GM04504 (cell line): ENCODE results near the gene RMDN2.
"Not testable (repeated sequence)": the region's sequence is repeated elsewhere in the genome, so short reads cannot be mapped to it uniquely, and the experiment has no call there.

Experiments used
- DNase-seq: peaks from one replicate; pipeline ENCODE4 v3.0.0-alpha.2; 2012; ENCODE audit warnings: low read depth

Gene RMDN2

DNA sequence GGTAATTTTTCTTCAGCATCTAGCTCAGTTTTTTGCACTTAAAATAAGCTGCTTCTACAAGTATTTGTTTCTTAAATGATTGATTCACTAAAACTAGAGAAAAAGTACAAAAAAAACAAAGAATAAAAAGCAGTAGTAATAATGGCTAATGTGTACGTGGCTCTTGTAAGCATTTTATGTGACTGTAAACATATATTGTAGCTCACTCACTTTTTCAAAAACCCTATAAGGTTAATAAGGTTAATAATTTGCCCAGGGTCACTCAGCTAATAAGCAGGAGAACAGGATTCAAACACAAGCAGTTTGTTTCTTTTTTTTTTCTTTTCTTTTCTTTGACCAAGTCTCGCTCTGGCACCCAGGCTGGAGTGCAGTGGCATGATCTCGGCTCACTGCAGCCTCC, 67.5 kb downstream of the RMDN2 start:
- no peak for DNase-seq

DNA sequence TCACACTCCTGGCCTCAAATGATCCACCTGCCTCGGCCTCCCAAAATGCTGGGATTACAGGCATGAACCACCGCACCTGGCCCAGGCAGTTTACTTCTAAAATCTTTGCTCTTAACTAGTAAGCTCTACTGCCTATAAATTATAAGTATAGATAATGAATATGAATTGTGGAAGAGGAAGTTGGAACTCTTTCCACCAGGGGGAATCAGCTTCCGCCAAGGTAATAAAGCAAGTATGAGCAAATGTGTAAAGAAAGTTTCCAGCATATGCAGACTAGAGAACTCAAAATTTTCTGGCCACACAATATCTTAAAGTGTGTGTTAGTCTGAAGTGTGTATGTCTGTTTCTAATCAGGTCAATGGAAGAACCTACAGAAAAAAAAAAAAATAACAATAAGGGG, 68.1 kb downstream of the RMDN2 start:
- DNase-seq, result no peak

DNA sequence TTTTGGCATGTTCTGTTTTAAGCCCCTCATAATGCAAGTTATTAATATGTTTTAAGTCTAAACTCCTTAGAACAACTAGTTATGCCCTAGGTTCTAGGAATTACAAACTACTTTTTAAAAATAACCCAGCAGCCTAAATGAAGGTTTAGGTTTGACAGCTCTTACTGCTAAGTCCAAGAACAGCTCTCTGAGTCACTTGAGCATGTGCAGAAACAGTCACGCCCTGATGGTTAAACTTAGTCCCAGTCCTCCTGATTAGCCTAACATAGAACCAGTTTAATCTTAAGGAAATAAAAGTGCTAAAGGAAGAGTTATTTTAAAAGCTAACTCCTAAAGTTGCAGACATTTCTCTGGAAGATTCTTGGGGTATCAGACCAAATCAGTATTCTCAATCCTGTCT, 72.5 kb downstream of the RMDN2 start:
- DNase-seq, result no peak

DNA sequence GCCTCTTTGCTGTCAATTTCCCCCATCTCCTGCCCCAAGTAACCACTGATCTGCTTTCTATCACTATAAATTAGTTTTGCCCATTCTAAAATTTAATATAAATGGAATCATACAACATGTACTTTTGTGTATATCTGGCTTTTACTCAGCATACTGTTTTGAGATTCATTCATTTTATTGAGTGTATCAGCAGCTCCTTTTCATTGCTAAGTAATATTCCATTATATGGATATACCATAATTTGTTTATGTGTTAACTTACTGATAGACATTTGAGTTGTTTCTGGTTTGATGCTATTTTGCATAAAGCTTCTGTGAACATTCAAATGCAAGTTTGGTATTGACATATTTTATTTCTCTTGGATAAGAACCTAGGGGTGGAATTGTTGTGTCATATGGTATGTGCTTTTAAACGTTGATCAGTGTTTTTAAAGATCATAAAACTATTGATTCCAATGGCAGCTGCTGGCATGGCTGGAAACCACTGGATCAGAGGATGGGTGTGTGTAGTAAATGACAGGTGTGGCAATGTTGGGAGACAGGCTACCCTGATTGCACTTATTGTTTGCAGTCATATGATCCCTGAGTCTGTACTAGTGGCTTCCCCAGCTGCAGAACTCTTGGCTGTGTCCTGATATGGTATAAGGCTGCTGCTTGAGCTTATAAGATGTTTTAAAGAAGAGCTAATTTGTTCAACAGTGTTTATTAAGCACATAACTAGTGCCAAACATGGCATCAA, 75.6 kb downstream of the RMDN2 start:
- DNase-seq, result no peak

DNA sequence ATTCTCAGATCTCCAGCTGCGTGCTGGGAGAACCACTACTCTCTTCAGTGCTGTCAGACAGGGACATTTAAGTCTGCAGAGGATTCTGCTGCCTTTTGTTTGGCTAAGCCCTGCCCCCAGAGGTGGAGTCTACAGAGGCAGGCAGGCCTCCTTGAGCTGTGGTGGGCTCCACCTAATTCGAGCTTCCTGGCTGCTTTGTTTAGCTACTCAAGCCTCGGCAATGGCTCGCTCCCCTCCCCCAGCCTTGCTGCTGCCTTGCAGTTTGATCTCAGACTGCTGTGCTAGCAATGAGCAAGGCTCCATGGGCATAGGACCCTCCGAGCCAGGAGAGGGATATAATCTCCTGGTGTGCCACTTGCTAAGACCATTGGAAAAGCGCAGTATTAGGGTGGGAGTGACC, 85.1 kb downstream of the RMDN2 start:
- DNase-seq, result not testable (repeated sequence)

DNA sequence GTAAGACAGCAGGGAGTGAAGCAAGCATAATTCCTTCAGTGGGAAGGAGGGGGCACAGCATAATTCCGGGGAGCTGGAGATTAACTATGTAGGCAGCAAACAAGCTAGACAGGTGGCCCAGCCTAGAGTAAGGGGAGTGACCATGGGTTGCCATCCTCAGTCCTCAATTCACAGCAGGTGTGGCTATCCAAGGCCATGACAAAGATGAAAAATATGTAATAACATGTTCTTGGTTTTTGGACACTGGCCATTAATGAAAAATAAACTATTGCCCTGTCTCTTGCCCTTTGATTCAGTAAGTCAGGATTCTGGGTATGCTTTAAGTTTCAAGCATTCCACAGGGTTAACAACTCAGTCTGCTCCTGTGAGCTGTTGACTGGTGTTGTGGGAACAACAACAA, 85.9 kb downstream of the RMDN2 start:
- DNase-seq, result no peak

DNA sequence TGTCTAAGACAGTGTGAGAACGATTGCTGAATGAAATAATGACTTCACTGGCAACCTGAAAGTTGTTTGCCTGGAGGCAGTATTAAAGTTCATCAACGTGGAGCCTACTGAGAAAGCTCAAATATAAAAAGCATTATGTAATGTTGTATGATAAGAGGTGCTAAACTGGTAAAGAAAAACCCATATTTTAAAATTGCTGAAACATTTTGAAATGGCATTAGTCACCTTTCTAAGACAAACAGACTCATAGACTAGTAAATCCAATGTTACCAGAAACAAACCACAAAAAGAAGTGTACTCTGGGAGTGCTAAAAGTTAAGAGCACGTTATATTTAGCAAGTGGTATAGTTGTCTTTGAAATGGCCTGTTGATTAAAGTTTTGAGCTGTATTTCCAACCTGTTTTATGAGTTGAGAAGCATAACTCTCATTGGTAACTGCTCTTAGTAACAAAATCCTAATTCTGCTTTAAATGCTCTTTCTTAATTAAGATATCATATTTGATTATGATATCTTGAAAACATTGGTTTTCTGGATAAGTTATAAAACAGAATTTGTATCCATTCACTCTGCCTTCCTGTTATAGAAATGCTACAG, 88.2 kb downstream of the RMDN2 start:
- no peak for DNase-seq

DNA sequence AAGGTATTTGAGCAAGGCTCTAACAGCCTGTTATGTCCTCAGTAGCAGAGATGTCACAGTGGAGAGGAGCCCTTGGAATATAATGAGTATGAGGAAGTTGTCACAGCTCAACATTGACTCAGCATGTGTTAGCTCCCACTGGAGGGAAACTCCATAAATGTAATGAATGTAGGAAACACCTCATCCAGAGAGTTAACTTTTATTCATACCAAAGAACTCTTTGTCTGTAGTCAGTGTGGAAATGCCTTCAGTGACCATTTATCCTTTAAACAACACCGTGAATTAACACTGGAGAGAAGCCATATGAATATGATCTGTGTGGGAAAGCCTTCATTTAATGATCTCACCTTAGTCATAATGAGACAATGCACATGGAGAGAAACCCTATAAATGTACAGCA, 91.1 kb downstream of the RMDN2 start:
- DNase-seq, result no peak

DNA sequence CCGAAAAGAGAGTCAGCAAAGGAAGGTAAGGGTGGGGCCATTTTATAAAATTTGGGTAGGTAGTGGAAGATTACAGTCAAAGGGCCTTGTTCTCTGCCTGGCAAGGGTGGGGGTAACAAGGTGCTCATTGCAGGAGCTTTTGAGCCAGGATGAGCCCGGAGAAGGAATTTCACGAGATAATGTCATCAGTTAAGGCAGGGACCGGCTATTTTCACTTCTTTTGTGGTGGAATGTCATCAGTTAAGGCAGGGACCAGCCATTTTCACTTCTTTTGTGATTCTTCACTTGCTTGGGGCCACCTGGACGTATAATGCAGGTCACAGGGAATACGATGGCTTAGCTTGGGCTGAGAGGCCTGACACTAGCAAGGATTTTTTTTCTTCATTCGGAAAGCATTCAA, 92.7 kb downstream of the RMDN2 start:
- DNase-seq, result no peak

DNA sequence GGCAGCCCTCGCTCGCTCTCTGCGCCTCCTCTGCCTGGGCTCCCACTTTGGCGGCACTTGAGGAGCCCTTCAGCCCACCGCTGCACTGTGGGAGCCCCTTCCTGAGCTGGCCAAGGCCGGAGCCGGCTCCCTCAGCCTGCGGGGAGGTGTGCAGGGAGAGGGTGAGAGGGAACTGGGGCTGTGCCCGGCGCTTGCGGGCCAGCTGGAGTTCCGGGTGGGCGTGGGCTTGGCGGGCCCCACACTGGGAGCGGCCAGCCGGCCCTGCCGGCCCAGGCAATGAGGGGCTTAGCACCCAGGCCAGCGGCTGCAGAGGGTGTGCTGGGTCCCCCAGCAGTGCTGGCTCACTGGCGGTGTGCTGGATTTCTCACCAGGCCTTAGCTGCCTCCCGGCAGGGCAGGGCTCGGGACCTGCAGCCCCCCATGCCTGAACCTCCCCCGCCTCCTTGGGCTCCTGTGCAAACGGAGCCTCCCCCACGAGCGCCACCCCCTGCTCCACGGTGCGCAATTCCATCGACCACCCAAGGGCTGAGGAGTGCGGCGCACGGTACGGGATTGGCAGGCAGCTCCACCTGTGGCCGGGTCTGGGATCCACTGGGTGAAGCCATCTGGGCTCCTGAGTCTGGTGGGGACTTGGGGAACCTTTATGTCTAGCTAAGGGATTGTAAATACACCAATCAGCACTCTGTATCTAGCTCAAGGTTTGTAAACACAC, 95.4 kb downstream of the RMDN2 start:
- DNase-seq, result not testable (repeated sequence)

DNA sequence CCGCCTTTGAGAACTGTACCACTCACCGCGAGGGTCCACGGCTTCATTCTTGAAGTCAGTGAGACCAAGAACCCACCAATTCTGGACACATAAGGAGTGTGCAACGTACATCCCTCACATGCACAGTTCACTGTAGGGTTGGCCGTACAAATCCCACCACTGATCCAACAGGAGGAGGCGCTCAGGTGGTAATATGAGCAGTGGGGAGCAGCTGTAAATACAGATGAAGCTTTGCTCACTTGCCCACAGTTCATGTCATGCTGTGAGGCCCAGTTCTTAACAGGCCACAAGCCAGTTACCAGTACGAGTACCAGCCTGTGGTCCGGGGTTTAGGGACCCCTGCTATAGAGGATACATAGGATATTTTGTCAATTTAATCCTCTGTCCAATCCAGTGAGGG, 96.5 kb downstream of the RMDN2 start:
- no peak for DNase-seq

DNA sequence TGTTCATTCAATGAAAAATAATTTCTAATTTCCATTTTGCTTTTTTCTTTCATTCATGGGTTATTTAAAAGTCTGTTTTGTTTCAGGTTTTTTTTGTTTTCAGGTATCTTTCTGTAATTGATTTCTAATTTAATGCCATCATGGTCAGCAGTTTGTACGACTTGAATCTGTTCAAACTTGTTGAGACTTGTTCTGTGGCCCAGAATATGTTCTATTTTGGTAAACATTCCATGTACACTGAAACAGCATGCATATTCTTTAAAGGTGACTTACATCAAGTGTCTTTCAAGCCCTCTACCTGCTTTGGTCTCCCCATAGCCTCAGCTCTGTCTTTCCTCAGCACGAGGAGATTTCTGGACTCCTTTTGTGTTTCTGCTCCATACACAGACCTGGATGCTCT, 101.8 kb downstream of the RMDN2 start:
- no peak for DNase-seq

DNA sequence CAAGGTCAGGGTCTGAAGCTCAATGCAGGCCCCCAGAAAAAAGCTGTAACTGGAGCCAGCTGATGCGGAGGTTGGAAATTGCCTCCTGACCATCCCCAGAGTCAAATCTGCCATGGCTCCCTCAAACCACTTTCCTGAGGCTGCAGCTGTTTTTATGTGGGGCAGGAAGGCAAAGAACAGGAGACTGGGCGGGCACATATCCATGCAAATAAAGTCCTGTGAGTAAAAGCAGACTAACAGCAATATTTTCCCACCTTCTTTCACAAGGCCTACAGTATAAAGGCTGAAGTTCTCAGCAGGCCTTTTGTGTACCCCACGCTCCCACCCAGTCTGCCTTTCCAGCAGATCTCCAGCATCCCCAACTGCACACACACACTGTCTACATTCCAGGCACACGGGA, 103.7 kb downstream of the RMDN2 start:
- no peak for DNase-seq

DNA sequence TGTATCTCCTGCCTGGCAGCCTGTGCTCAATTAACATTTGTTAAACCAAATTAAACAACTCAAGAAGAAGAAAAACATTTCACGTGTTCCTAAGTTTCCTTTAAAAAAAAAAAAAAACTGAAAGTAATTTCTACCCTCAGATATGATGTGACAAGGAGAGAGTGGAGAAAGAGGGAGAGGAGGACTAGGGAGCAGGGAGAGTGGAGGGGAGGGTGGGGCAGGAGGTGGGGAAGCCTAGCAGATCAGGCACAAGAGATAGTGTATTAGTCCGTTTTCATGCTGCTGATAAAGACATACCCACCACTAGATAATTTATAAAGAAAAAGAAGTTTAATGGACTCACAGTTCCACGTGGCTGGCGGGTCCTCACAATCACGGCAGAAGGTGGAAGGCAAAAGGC, 104.4 kb downstream of the RMDN2 start:
- DNase-seq, result no peak

DNA sequence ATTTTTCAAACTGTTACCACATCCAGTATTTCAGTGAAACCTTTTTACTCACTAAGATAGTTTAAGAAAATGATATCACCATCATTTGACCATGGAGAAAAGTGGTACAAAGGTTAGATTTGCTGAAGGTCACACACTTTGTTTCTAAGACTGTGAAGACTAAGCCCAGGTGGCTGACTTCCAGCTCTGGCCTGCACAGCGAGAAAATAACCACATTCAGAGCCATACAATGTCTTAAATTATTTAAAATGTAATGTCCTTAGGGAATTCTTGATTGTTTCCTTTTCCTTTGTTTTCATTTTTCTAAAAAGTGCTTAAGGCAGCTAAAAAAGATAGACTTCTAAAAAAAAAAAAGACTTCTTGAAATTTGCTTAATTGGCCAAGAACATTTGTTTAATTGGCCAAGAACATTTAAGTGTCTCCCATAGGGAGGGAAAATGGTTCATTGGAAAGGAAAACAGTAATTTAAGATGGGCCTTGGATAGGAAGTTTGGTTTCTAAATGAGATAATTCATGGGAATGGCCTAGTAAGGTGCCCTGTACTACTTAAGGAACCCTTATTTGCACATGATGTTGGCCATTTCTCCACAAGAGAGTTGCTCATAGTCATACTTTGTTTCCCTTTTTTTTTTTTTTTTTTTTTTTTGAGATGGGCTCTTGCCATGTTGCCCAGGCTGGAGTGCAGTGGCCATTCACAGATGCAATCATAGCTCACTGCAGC, 105.7 kb downstream of the RMDN2 start:
- no peak for DNase-seq

DNA sequence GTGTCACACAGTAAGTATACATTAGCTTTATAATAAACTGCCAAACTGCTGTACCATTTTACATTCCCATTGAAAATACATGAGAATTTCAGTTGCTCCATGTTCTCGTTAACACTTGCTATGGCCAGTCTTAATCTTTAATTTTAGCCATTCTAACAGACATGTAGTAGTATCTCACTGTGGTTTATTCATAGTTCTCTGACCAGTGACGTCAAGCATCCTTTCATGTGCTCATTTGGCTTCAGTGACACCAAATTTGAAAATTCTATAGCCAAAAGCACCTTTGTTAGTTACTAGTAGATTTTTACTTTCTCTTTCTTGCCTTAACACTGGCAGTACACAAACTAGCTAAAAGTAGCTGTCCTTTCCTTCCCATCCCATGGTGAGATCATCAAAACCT, 107.9 kb downstream of the RMDN2 start:
- no peak for DNase-seq

DNA sequence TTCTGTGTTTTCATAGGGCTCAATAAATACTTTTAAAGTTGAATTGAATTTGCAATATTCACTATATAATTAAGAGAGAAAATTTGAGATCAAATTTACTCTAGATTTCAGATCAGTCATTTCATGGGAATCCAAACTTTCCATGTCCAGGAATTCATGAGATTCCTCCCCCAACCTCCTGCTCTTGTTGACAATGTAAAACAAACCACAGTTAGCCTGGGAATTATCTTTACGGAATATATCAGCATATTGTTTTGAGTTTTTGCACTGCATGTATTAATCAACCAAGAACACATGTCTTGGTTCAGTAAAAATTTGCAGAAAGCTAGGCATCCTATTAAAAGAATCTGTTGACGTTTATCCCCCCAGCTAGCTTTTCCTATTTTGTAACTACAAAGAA, 108.6 kb downstream of the RMDN2 start:
- DNase-seq, result no peak

DNA sequence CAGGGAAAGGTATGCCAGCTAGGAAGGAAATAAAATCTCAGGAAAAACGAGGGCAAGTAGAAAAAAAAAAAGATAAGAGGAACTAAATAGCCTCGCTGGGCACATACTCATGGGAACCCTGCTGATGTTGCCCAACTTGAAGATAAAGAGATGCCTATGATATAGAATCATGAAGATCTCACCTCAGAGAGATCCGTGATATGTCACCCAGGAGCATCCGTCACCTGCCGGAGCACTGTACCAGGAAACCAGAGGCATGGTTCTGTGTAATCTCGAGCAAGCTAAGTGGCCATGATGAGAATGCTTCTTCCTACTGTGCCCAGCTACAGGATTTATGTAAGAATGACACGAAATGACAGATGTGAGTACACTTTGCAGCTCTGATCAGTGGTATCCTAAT, 110.9 kb downstream of the RMDN2 start:
- no peak for DNase-seq

DNA sequence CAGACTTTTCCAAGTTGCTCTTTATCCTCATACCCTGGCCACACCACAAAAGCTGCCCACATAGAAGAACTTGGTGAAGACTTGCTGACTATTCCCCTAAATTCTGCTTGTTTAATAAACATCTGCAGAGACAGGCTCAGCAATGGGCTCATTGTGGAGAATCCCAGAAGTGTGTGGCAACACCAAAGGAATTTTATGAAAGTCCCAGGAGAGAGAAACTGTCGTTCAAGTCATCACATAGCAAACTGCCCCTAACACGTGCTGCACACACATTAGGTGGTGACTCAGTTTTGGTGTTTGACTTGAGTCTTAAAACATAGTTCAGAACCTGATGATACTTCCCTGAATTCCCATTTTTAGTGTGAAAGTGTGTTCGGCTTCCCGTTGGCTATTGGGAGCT, 112.2 kb downstream of the RMDN2 start:
- no peak for DNase-seq

DNA sequence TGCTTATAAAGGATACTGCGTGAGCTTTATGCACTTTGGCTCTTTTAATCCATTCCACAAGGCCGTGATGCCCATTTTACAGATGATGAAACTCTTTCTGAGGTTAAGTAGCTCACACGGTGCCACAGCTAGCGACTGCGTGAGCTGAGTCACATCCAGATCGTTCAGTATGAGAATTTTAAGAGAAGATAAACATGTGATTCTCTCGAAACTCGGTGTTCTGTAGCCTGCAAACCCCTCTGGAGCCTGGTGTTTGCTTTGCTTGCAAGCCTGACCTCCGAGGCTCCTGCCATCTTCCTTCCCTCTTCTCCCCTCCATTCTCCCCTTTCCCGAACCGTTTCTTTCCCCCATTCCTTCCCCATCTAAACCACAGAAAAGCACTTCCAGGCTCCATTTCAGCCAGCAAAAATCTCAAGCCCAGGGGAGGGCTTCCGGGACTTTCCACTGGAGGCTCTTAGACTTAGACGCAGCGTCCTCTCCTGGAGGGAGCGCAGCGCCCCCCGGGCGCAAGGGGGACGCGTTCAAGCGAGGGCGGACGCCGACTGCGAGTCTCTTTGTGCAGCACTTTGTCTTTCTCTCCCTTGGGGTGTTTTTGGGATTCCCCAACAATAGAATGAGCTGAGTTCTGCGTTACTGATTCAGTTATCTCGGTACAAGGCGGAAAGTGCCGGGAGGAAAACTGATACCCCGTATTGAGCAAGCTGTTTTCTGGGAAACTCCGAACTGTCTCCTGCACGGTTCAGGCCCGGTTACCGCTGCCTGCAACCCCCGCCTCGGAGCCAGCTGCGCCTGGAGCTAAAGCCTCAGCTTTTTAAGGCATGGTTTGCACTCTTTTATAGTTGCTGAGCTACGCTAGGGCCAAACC, 112.9 kb downstream of the RMDN2 start:
- DNase-seq, result no peak

DNA sequence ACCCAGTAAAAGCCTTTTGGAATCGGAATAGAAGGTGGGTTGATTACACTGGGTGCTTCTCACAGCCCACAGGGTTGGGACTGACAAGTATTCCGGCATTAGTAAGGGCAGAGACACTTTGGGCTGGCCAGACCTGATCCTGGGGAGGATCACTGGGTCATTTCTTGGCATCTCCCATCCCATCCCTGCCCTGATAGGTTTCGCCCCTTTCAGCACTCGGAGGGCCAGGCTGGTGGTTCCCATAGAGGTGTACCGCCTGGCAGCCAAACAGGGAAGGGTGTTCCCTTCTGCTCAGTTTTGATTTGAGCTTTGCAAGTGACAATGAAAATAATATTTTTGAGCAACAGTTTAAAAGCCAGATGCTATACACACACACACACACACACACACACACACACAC, 113.6 kb downstream of the RMDN2 start:
- no peak for DNase-seq
